ENCODE results near the gene PTAR1.

The PTAR1 gene

GRCh38 chr9:69748304-69748703 is 11.5 kb downstream of the PTAR1 start:
- Histone ChIP-seq H2AFZ (ENCODE audit: low read length) (no peak overlapping the region), H3K4me1 (ENCODE audit: insufficient read depth, low read length, poor library complexity, severe bottlenecking) (peaks cover 48% of the 10 kb centered on the region), H4K20me1 (ENCODE audit: insufficient read depth, low read length, poor library complexity, severe bottlenecking) (peaks cover 35% of the 10 kb centered on the region), H3K9me2 (replicated peaks; ENCODE audit: low read depth, low read length) (no peaks in the 10 kb centered on the region), H3K79me2 (ENCODE audit: insufficient read depth, low read length) (peaks cover 66% of the 10 kb centered on the region), H3K36me3 (ENCODE audit: insufficient read depth, low read length) (peaks cover 21% of the 10 kb centered on the region; the same call in 1 of the 2 replicates), H3K27me3 (ENCODE audit: insufficient read depth, low read length, poor library complexity, severe bottlenecking) (no peaks in the 10 kb centered on the region), H3F3A (ENCODE audit: low read depth) (no peaks in the 10 kb centered on the region), H3K4me3 (ENCODE audit: low read length, poor library complexity, severe bottlenecking) (no peak overlapping the region), H3K4me2 (ENCODE audit: low read depth, low read length, poor library complexity, severe bottlenecking) (no peak overlapping the region), H3K9ac (ENCODE audit: low read depth, low read length, poor library complexity, severe bottlenecking) (no peak overlapping the region), H3K9me3 (ENCODE audit: insufficient read depth, low read depth, low read length) (no peaks in the 10 kb centered on the region)
- TF ChIP-seq CTCF (conservative IDR thresholded peaks at IDR 0.05; ENCODE audit: low read length) (no peak), EZH2phosphoT487 (IDR thresholded peaks at IDR 0.05; ENCODE audit: borderline replicate concordance) (no peak)

- no peaks in the 10 kb centered on the region for H3F3A ChIP-seq (ENCODE audit: low read depth)
- H3K9me2 ChIP-seq (replicated peaks; ENCODE audit: low read depth, low read length): no peaks in the 10 kb centered on the region
- no peak for TF ChIP-seq EZH2phosphoT487 (IDR thresholded peaks at IDR 0.05; ENCODE audit: borderline replicate concordance)
- no peak for TF ChIP-seq CTCF (conservative IDR thresholded peaks at IDR 0.05; ENCODE audit: low read length)
- H3K4me2 ChIP-seq (ENCODE audit: low read depth, low read length, poor library complexity, severe bottlenecking): no peak overlapping the region
- H3K36me3 ChIP-seq (ENCODE audit: insufficient read depth, low read length): peaks cover 21% of the 10 kb centered on the region; the same call in 1 of the 2 replicates
- H4K20me1 ChIP-seq (ENCODE audit: insufficient read depth, low read length, poor library complexity, severe bottlenecking): peaks cover 24% of the 10 kb centered on the region
- H3K4me3 ChIP-seq (ENCODE audit: low read length, poor library complexity, severe bottlenecking): no peak overlapping the region
- peaks cover 66% of the 10 kb centered on the region for H3K79me2 ChIP-seq (ENCODE audit: insufficient read depth, low read length)
- H3K9ac ChIP-seq (ENCODE audit: low read depth, low read length, poor library complexity, severe bottlenecking): no peak overlapping the region
- H3K9me3 ChIP-seq (ENCODE audit: insufficient read depth, low read depth, low read length): no peaks in the 10 kb centered on the region
- H3K27me3 ChIP-seq (ENCODE audit: insufficient read depth, low read length, poor library complexity, severe bottlenecking): no peaks in the 10 kb centered on the region
- no peak overlapping the region for H2AFZ ChIP-seq (ENCODE audit: low read length)
- peaks cover 38% of the 10 kb centered on the region for H3K4me1 ChIP-seq (ENCODE audit: insufficient read depth, low read length, poor library complexity, severe bottlenecking)
Observed at GRCh38 chr9:69746859-69747560, 12.8 kb downstream of the PTAR1 start.

GRCh38 chr9:69745716-69746437 is 13.9 kb downstream of the PTAR1 start:
- Histone ChIP-seq H3K9ac (ENCODE audit: low read depth, low read length, poor library complexity, severe bottlenecking) (no peak overlapping the region), H3K27me3 (ENCODE audit: insufficient read depth, low read length, poor library complexity, severe bottlenecking) (no peaks in the 10 kb centered on the region), H3K36me3 (ENCODE audit: insufficient read depth, low read length) (peaks cover 27% of the 10 kb centered on the region; the same call in 1 of the 2 replicates), H3K4me3 (ENCODE audit: low read length, poor library complexity, severe bottlenecking) (no peak overlapping the region), H3K4me1 (ENCODE audit: insufficient read depth, low read length, poor library complexity, severe bottlenecking) (peaks cover 37% of the 10 kb centered on the region), H3K9me2 (replicated peaks; ENCODE audit: low read depth, low read length) (no peaks in the 10 kb centered on the region), H3K4me2 (ENCODE audit: low read depth, low read length, poor library complexity, severe bottlenecking) (peak overlapping the region; percentile 31), H4K20me1 (ENCODE audit: insufficient read depth, low read length, poor library complexity, severe bottlenecking) (peaks cover 13% of the 10 kb centered on the region), H2AFZ (ENCODE audit: low read length) (no peak overlapping the region), H3K9me3 (ENCODE audit: insufficient read depth, low read depth, low read length) (no peaks in the 10 kb centered on the region), H3K79me2 (ENCODE audit: insufficient read depth, low read length) (peaks cover 67% of the 10 kb centered on the region), H3F3A (ENCODE audit: low read depth) (no peaks in the 10 kb centered on the region)
- TF ChIP-seq CTCF (conservative IDR thresholded peaks at IDR 0.05; ENCODE audit: low read length): no peak; the same call in 1 of the 2 replicates
- TF ChIP-seq EZH2phosphoT487 (IDR thresholded peaks at IDR 0.05; ENCODE audit: borderline replicate concordance): no peak

All from Loucy (cell line).